Adrenal gland (tissue), 5 donors: ENCODE data around the gene COG1.

Source experiments
- POLR2A ChIP-seq, 2 donors: fragments of 450-650 bp; IDR thresholded peaks; one replicate each; pipeline ENCODE4 v1.6.1; 2017; ENCODE audit warnings: antibody characterized with exemption in 2 of 2, mild to moderate bottlenecking in 2 of 2, moderate library complexity in 1 of 2
- TF ChIP-seq, protein P1 (sequence below), 6 experiments: fragments of 450-650 bp in 4 of 6; fragments of 200-600 bp in 2 of 6; sonication (generic) in 1 of 6; IDR thresholded peaks; 1 replicate in 5 of 6; 2 replicates in 1 of 6; pipeline versions ENCODE4 v1.5.1 to v1.8.0; 2016 to 2021; ENCODE audit warnings: antibody characterized with exemption in 6 of 6, mild to moderate bottlenecking in 2 of 6, moderate library complexity in 1 of 6
- donor health status: DM: no; HTN: no; CAD: no.

DNA sequence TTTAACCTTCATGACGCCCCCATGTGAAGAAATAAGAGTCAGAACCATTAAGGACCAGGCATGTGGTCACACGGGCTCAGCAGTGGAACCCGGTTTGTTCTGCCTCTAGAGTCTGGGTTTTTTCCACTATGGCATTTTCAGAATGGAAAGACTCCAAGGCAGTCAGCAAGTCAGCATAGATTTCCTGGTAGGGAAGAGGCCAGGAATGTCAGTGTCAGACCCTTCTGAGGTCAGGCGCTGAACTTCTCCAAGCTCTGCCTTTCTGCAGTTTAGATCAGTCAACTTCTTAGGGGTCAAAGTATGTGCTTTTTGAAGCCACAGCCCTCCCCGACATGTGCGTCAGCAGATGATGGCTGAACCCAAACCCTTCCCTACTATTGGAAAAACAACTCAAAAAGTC is 24.2 kb upstream of the COG1 start:
- TF ChIP-seq, protein P1, sequence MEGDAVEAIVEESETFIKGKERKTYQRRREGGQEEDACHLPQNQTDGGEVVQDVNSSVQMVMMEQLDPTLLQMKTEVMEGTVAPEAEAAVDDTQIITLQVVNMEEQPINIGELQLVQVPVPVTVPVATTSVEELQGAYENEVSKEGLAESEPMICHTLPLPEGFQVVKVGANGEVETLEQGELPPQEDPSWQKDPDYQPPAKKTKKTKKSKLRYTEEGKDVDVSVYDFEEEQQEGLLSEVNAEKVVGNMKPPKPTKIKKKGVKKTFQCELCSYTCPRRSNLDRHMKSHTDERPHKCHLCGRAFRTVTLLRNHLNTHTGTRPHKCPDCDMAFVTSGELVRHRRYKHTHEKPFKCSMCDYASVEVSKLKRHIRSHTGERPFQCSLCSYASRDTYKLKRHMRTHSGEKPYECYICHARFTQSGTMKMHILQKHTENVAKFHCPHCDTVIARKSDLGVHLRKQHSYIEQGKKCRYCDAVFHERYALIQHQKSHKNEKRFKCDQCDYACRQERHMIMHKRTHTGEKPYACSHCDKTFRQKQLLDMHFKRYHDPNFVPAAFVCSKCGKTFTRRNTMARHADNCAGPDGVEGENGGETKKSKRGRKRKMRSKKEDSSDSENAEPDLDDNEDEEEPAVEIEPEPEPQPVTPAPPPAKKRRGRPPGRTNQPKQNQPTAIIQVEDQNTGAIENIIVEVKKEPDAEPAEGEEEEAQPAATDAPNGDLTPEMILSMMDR (IDR thresholded peaks at IDR 0.05): no peak
- TF ChIP-seq POLR2A (IDR thresholded peaks at IDR 0.05): no peak
